K562 (cell line): Measurements from ENCODE around the gene PSMD9. TPM values are rescaled to one million over a fixed set of nuclear protein-coding genes. Genes with fewer than 3 reads are reported as not detected.

ENCODE experiments used
- ATAC-seq: fragments of 200-7000 bp; cut with Tn5 transposase; 3 replicates; pipeline ENCODE4 v1.9.1; 2020; ENCODE audit warnings: moderate library complexity
- BruUV-seq: library from RNA; stranded (reverse); fragments of 400-500 nt; replicated peaks from 2 replicates; lab custom pipeline; 2021; lab: Mats Ljungman, UMichigan
- CTCF ChIA-PET: fragments of 300-600 bp; formaldehyde crosslinking; extraction: SDS; loops from one replicate; lab custom pipeline; 2021; ENCODE audit warnings: low intra/inter-chr PET ratio; lab: Yijun Ruan, JAX
- POLR2A ChIA-PET: fragments of 300-600, 350-650 bp; sonication (Branson Sonifier 250); formaldehyde crosslinking; extraction: SDS; loops from one replicate; lab custom pipeline; 2021; ENCODE audit warnings: antibody characterized with exemption, inconsistent platforms; lab: Yijun Ruan, JAX
- DNase-seq, 4 experiments: peaks; one replicate each; pipeline versions ENCODE4 v3.0.0 to v3.0.0-alpha.2; 2011 to 2018; ENCODE audit warnings: low spot score in 3 of 4, mixed read lengths in 3 of 4; ENCODE audit errors: extremely low read depth in 1 of 4
- FAIRE-seq: peaks from 2 replicates; lab custom pipeline; 2011; peaks lifted over from hg19 to GRCh38; lab: Jason Lieb, UNC
- H2AFZ ChIP-seq: 2 replicates; pipeline ENCODE4 v1.6.0; 2011; ENCODE audit warnings: low read depth, low read length, control low read depth, inconsistent platforms
- H3K27ac ChIP-seq: fragments of 200-600 bp; 3 replicates; pipeline ENCODE4 v1.8.0; 2011; ENCODE audit warnings: low read depth, mild to moderate bottlenecking, control low read depth, inconsistent platforms, low read length, moderate library complexity, mixed read lengths; ENCODE audit errors: extremely low read depth
- H3K27me3 ChIP-seq, 2 experiments: fragments of 300-600 bp in 1 of 2; 2 replicates in 1 of 2; 3 replicates in 1 of 2; pipeline versions ENCODE4 v1.6.0 to v1.8.0; 2011; ENCODE audit warnings: inconsistent platforms in 2 of 2, low read length in 2 of 2, mild to moderate bottlenecking in 1 of 2, mixed read lengths in 1 of 2, moderate library complexity in 1 of 2; ENCODE audit not compliant: control insufficient read depth in 2 of 2, insufficient read depth in 2 of 2
- H3K36me3 ChIP-seq: fragments of 300-600 bp; 3 replicates; pipeline ENCODE4 v1.8.0; 2011; ENCODE audit warnings: mild to moderate bottlenecking, low read length, inconsistent platforms; ENCODE audit not compliant: control insufficient read depth, insufficient read depth
- H3K4me1 ChIP-seq, 2 experiments: fragments of 200-600 bp in 1 of 2; replicated peaks in 1 of 2; 2 replicates in 1 of 2; 3 replicates in 1 of 2; pipeline versions ENCODE4 v1.5.1 to v1.8.0; 2011; ENCODE audit warnings: inconsistent platforms in 2 of 2, low read length in 2 of 2, mild to moderate bottlenecking in 1 of 2, mixed read lengths in 1 of 2, moderate library complexity in 1 of 2; ENCODE audit not compliant: control insufficient read depth in 2 of 2, insufficient read depth in 2 of 2
- H3K4me2 ChIP-seq: 2 replicates; pipeline ENCODE4 v1.6.1; 2011; ENCODE audit warnings: low read length, control low read depth, inconsistent platforms, mixed read lengths; ENCODE audit not compliant: insufficient read depth
- H3K4me3 ChIP-seq: fragments of 200-600 bp; sonication (generic), shearing (Covaris generic); 2 replicates; pipeline ENCODE4 v1.5.1; 2016; ENCODE audit warnings: control low read depth, inconsistent platforms
- H3K79me2 ChIP-seq: fragments of 200-600 bp; 3 replicates; pipeline ENCODE4 v1.8.0; 2011; ENCODE audit warnings: low read length, inconsistent platforms; ENCODE audit not compliant: control insufficient read depth, insufficient read depth
- H3K9ac ChIP-seq, 2 experiments: 2 replicates each; pipeline versions ENCODE4 v1.6.0 to v1.6.1; 2011; ENCODE audit warnings: low read depth in 2 of 2, low read length in 2 of 2, control low read depth in 1 of 2, inconsistent platforms in 1 of 2, mild to moderate bottlenecking in 1 of 2, mixed read lengths in 1 of 2; ENCODE audit not compliant: insufficient read depth in 1 of 2
- H3K9me1 ChIP-seq: one replicate; pipeline ENCODE4 v1.6.0; 2011; ENCODE audit warnings: inconsistent platforms, mild to moderate bottlenecking, low read length, moderate library complexity; ENCODE audit not compliant: control insufficient read depth, insufficient read depth
- H3K9me3 ChIP-seq: replicated peaks from 2 replicates; pipeline ENCODE4 v1.5.1; 2011; ENCODE audit warnings: low read depth, low read length, inconsistent platforms; ENCODE audit not compliant: control insufficient read depth, insufficient read depth
- H4K20me1 ChIP-seq: replicated peaks from 2 replicates; pipeline ENCODE4 v1.6.1; 2011; ENCODE audit warnings: low read length, inconsistent platforms, mixed read lengths; ENCODE audit not compliant: control insufficient read depth, insufficient read depth
- BCOR ChIP-seq: fragments of 450-650 bp; IDR thresholded peaks from 2 replicates; pipeline ENCODE4 v1.6.1; 2016
- C11orf30 ChIP-seq: fragments of 450-650 bp; IDR thresholded peaks from 2 replicates; pipeline ENCODE4 v1.6.1; 2016; ENCODE audit warnings: low read depth, mild to moderate bottlenecking
- IRF2 ChIP-seq: sonication (generic); formaldehyde crosslinking; IDR thresholded peaks from 2 replicates; pipeline ENCODE4 v1.8.1; 2022; ENCODE audit warnings: mild to moderate bottlenecking, missing genetic modification reagents
- KHSRP ChIP-seq: fragments of 450-650 bp; IDR thresholded peaks from 2 replicates; pipeline ENCODE4 v1.6.1; 2017
- MAFF ChIP-seq: IDR thresholded peaks from 2 replicates; pipeline ENCODE4 v1.6.1; 2012; ENCODE audit warnings: low read length, improper control_type of control experiment
- MAFG ChIP-seq: fragments of 450-650 bp; conservative IDR thresholded peaks from 2 replicates; pipeline ENCODE4 v1.6.1; 2016; ENCODE audit warnings: missing genetic modification characterization, missing compliant biosample characterization
- NFE2 ChIP-seq: IDR thresholded peaks from 2 replicates; pipeline ENCODE4 v1.6.1; 2014; ENCODE audit warnings: antibody characterized with exemption, low read depth
- NFE2L1 ChIP-seq: fragments of 450-650 bp; IDR thresholded peaks from 2 replicates; pipeline ENCODE4 v1.6.1; 2016; ENCODE audit warnings: missing genetic modification characterization, low read depth, mild to moderate bottlenecking, missing compliant biosample characterization, moderate library complexity, borderline replicate concordance
- SOX6 ChIP-seq: fragments of 450-650 bp; IDR thresholded peaks from 2 replicates; pipeline ENCODE4 v1.6.1; 2014; ENCODE audit warnings: mild to moderate bottlenecking
- ZNF316 ChIP-seq: fragments of 450-650 bp; IDR thresholded peaks from 2 replicates; pipeline ENCODE4 v1.6.1; 2016
- ZNF609 ChIP-seq: sonication (generic); formaldehyde crosslinking; IDR thresholded peaks from 2 replicates; pipeline ENCODE4 v1.8.1; 2023; ENCODE audit warnings: missing genetic modification reagents, mild to moderate bottlenecking, borderline replicate concordance
- ZNF699 ChIP-seq: fragments of 250-450 bp; sonication (Bioruptor Pico); IDR thresholded peaks from 2 replicates; pipeline ENCODE4 v1.8.0; 2021; ENCODE audit warnings: mild to moderate bottlenecking, moderate library complexity; ENCODE audit not compliant: insufficient replicate concordance
- WGBS: fragments of 100-300 bp; shearing (Covaris generic); methylation state at CpG from one replicate; pipeline ENCODE4 v1.1.6; 2016; ENCODE audit warnings: low coverage, mixed read lengths; ENCODE audit not compliant: insufficient coverage; ENCODE audit errors: missing lambda C conversion rate; 5-methylcytosine and 5-hydroxymethylcytosine counted together
- in situ Hi-C: fragments of 300-500 bp; cut with MboI; formaldehyde crosslinking; loops from 4 replicates; pipeline ENCODE4 v1.15.0; 2018; ENCODE audit warnings: inconsistent platforms, mixed read lengths
- intact Hi-C: fragments of 100-400 bp; cut with micrococcal nuclease; formaldehyde crosslinking; loops from 2 replicates; pipeline ENCODE4 v1.14.2; 2022
- polyA plus RNA-seq, 8 experiments: library from polyadenylated mRNA; depleted of rRNA in 4 of 8; stranded (reverse) in 5 of 8; unstranded in 3 of 8; fragments of >200 nt; fragmentation: Nextera tagmentation in 2 of 8; fragmentation: Illumina TruSeq in 1 of 8; extraction: Ambion mirVana in 2 of 8; extraction: Trizol in 1 of 8; gene quantifications; 2 replicates each; pipeline versions ENCODE4 v1.2.1 to v1.2.3, GENCODE V29; 2011 to 2014; ENCODE audit warnings: inconsistent platforms in 1 of 8, missing spikeins in 1 of 8
- total RNA-seq, 7 experiments: library from RNA; depleted of rRNA in 6 of 7; stranded (reverse); fragments of >200 nt in 6 of 7; fragmentation: Illumina TruSeq in 2 of 7; extraction: Trizol in 2 of 7; gene quantifications; 2 replicates each; pipeline versions ENCODE4 v1.2.1 to v1.2.3, GENCODE V29; 2011 to 2021; ENCODE audit warnings: low replicate concordance in 1 of 7

The PSMD9 gene
- total and polyA plus RNA-seq, 9 of the 15 experiments (the other 6 are each of a cell fraction or from before 2014, with no cell fraction given) = 12.2 to 143 (median 61.3) TPM

GRCh38 chr12:121949648-121950397 lies 61.2 kb downstream of the PSMD9 start:
- H3K4me2 ChIP-seq = no peak overlapping the region
- no peak overlapping the region for H3K9ac ChIP-seq
- H3K79me2 ChIP-seq = no peaks in the 10 kb centered on the region
- H3K4me1 ChIP-seq = no peaks in the 10 kb centered on the region
- H3K27me3 ChIP-seq = no peaks in the 10 kb centered on the region
- ChIA-PET CTCF (no interaction called here), POLR2A (no interaction called here)
- in situ Hi-C loops (no loop called here), intact Hi-C loops (no loop called here)
- no peak overlapping the region for H3K4me3 ChIP-seq
- no peak overlapping the region for H2AFZ ChIP-seq
- H3K9me1 ChIP-seq = no peaks in the 10 kb centered on the region
- FAIRE-seq (peak; percentile 44), DNase-seq (no peak), ATAC-seq (no peak)
- H4K20me1 ChIP-seq = no peaks in the 10 kb centered on the region
- H3K27ac ChIP-seq = no peak overlapping the region
- no TSS peak for BruUV-seq
- H3K9me3 ChIP-seq = no peaks in the 10 kb centered on the region
- H3K36me3 ChIP-seq = peaks cover 24% of the 10 kb centered on the region
- 67% methylated on average over 4 of the region's 4 CpGs for WGBS
- TF ChIP-seq NFE2 (peak; percentile 60; the same call in 1 of the 2 replicates), MAFG (tag) (peak; percentile 82), SOX6 (no peak), MAFF (peak; percentile 11; the same call in 1 of the 2 replicates), NFE2L1 (tag) (peak; percentile 19; the same call in 1 of the 2 replicates), IRF2 (no peak), BCOR (no peak), ZNF316 (peak; percentile 79), ZNF609 (no peak), ZNF699 (no peak), KHSRP (no peak), C11orf30 (peak; percentile 71)
